IPS-15b (cell line): ENCODE results near the gene ACVR2B.

Experiments
- H3K27me3 ChIP-seq: one replicate; pipeline ENCODE4 v1.6.1; 2013; ENCODE audit warnings: low read length; ENCODE audit not compliant: control insufficient read depth, insufficient read depth
- H3K36me3 ChIP-seq: one replicate; pipeline ENCODE4 v1.6.1; 2013; ENCODE audit warnings: low read length; ENCODE audit not compliant: control insufficient read depth, insufficient read depth
- H3K4me1 ChIP-seq: one replicate; pipeline ENCODE4 v1.6.1; 2013; ENCODE audit warnings: mild to moderate bottlenecking, low read length; ENCODE audit not compliant: control insufficient read depth, insufficient read depth
- H3K4me3 ChIP-seq: one replicate; pipeline ENCODE4 v1.5.1; 2013; ENCODE audit warnings: low read depth, low read length
- H3K9ac ChIP-seq: one replicate; pipeline ENCODE4 v1.6.1; 2013; ENCODE audit warnings: low read depth, mild to moderate bottlenecking, low read length
- H3K9me3 ChIP-seq: one replicate; pipeline ENCODE4 v1.6.1; 2013; ENCODE audit warnings: mild to moderate bottlenecking, low read length; ENCODE audit not compliant: control insufficient read depth, insufficient read depth

ACVR2B gene

GRCh38 chr3:38446812-38447211 lies 6.9 kb upstream of the ACVR2B start:
- H3K4me1 ChIP-seq: no peaks in the 10 kb centered on the region
- H3K27me3 ChIP-seq: no peaks in the 10 kb centered on the region
- H3K36me3 ChIP-seq: no peaks in the 10 kb centered on the region
- no peaks in the 10 kb centered on the region for H3K9me3 ChIP-seq
- no peak overlapping the region for H3K9ac ChIP-seq
- H3K4me3 ChIP-seq: no peak overlapping the region

GRCh38 chr3:38450853-38451252 lies 2.8 kb upstream of the ACVR2B start:
- no peaks in the 10 kb centered on the region for H3K27me3 ChIP-seq
- H3K9ac ChIP-seq: no peak overlapping the region
- no peak overlapping the region for H3K4me3 ChIP-seq
- peaks cover 9% of the 10 kb centered on the region for H3K4me1 ChIP-seq
- H3K36me3 ChIP-seq: no peaks in the 10 kb centered on the region
- no peaks in the 10 kb centered on the region for H3K9me3 ChIP-seq

GRCh38 chr3:38453913-38454177 lies 155 bp downstream of the ACVR2B start:
- Histone ChIP-seq H3K36me3 (no peaks in the 10 kb centered on the region), H3K9me3 (no peaks in the 10 kb centered on the region), H3K4me3 (peak overlapping the region; percentile 94), H3K27me3 (no peaks in the 10 kb centered on the region), H3K9ac (no peak overlapping the region), H3K4me1 (peaks cover 17% of the 10 kb centered on the region)

GRCh38 chr3:38454178-38454883 lies 641 bp downstream of the ACVR2B start:
- Histone ChIP-seq H3K36me3 (no peaks in the 10 kb centered on the region), H3K27me3 (no peaks in the 10 kb centered on the region), H3K4me1 (peaks cover 20% of the 10 kb centered on the region), H3K4me3 (peak overlapping the region; percentile 94), H3K9me3 (no peaks in the 10 kb centered on the region), H3K9ac (peak overlapping the region; percentile 91)

GRCh38 chr3:38454884-38455638 lies 1.4 kb downstream of the ACVR2B start:
- H3K27me3 ChIP-seq: no peaks in the 10 kb centered on the region
- H3K4me1 ChIP-seq: peaks cover 20% of the 10 kb centered on the region
- peak overlapping the region; percentile 91 for H3K9ac ChIP-seq
- peak overlapping the region; percentile 94 for H3K4me3 ChIP-seq
- no peaks in the 10 kb centered on the region for H3K9me3 ChIP-seq
- H3K36me3 ChIP-seq: no peaks in the 10 kb centered on the region

GRCh38 chr3:38455639-38456430 lies 2.1 kb downstream of the ACVR2B start:
- Histone ChIP-seq H3K4me1 (peaks cover 20% of the 10 kb centered on the region), H3K9ac (peak overlapping the region; percentile 76)

GRCh38 chr3:38457111-38458003 lies 3.7 kb downstream of the ACVR2B start:
- peaks cover 18% of the 10 kb centered on the region for H3K4me1 ChIP-seq
- H3K9me3 ChIP-seq: no peaks in the 10 kb centered on the region
- no peaks in the 10 kb centered on the region for H3K36me3 ChIP-seq
- no peak overlapping the region for H3K4me3 ChIP-seq
- H3K27me3 ChIP-seq: no peaks in the 10 kb centered on the region
- H3K9ac ChIP-seq: no peak overlapping the region

More at GRCh38 chr3:38455639-38456430, 2.1 kb downstream of the ACVR2B start:
- Histone ChIP-seq H3K4me3 (peak overlapping the region; percentile 94), H3K9me3 (no peaks in the 10 kb centered on the region), H3K27me3 (no peaks in the 10 kb centered on the region), H3K36me3 (no peaks in the 10 kb centered on the region)

GRCh38 chr3:38458796-38459498 lies 5.3 kb downstream of the ACVR2B start:
- no peak overlapping the region for H3K9ac ChIP-seq
- H3K4me3 ChIP-seq: no peak overlapping the region
- H3K4me1 ChIP-seq: peaks cover 12% of the 10 kb centered on the region
- H3K36me3 ChIP-seq: no peaks in the 10 kb centered on the region
- H3K9me3 ChIP-seq: no peaks in the 10 kb centered on the region
- H3K27me3 ChIP-seq: no peaks in the 10 kb centered on the region

GRCh38 chr3:38459499-38460048 lies 5.9 kb downstream of the ACVR2B start:
- H3K9ac ChIP-seq: no peak overlapping the region
- H3K4me1 ChIP-seq: peaks cover 12% of the 10 kb centered on the region
- H3K9me3 ChIP-seq: no peaks in the 10 kb centered on the region
- H3K4me3 ChIP-seq: no peak overlapping the region
- H3K36me3 ChIP-seq: no peaks in the 10 kb centered on the region
- H3K27me3 ChIP-seq: no peaks in the 10 kb centered on the region

GRCh38 chr3:38460377-38461270 lies 6.9 kb downstream of the ACVR2B start:
- H3K9ac ChIP-seq: no peak overlapping the region
- H3K36me3 ChIP-seq: no peaks in the 10 kb centered on the region
- H3K4me1 ChIP-seq: peaks cover 12% of the 10 kb centered on the region
- H3K9me3 ChIP-seq: no peaks in the 10 kb centered on the region
- no peaks in the 10 kb centered on the region for H3K27me3 ChIP-seq
- no peak overlapping the region for H3K4me3 ChIP-seq
